MM.1S (cell line): ENCODE data around the gene GPX7.

Source experiments
- DNase-seq: peaks from one replicate; pipeline ENCODE4 v3.0.0-alpha.2; 2015
- H2AFZ ChIP-seq: fragments of 300-600 bp; sonication (generic); 2 replicates; pipeline ENCODE4 v1.6.0; 2016; ENCODE audit warnings: antibody characterized with exemption, low read length
- H3F3A ChIP-seq: fragments of 300-600 bp; sonication (generic); 2 replicates; pipeline ENCODE4 v1.6.1; 2016; ENCODE audit warnings: mild to moderate bottlenecking, antibody characterized with exemption, low read length, moderate library complexity, mixed read lengths; ENCODE audit not compliant: insufficient read depth
- H3K27ac ChIP-seq: fragments of 300-600 bp; sonication (generic); 2 replicates; pipeline ENCODE4 v1.5.1; 2016; ENCODE audit warnings: mild to moderate bottlenecking, low read length
- H3K27me3 ChIP-seq: fragments of 300-600 bp; sonication (generic); replicated peaks from 2 replicates; pipeline ENCODE4 v1.6.0; 2016; ENCODE audit warnings: low read length; ENCODE audit not compliant: insufficient read depth
- H3K36me3 ChIP-seq: fragments of 300-600 bp; sonication (generic); replicated peaks from 2 replicates; pipeline ENCODE4 v1.6.1; 2016; ENCODE audit warnings: mild to moderate bottlenecking, low read length, mixed read lengths; ENCODE audit not compliant: insufficient read depth
- H3K4me1 ChIP-seq: fragments of 300-600 bp; sonication (generic); 2 replicates; pipeline ENCODE4 v1.6.1; 2016; ENCODE audit warnings: low read length, mixed read lengths
- H3K4me2 ChIP-seq: fragments of 300-600 bp; sonication (generic); 2 replicates; pipeline ENCODE4 v1.6.0; 2016; ENCODE audit warnings: low read depth, low read length
- H3K4me3 ChIP-seq: fragments of 300-600 bp; sonication (generic); 2 replicates; pipeline ENCODE4 v1.5.1; 2016; ENCODE audit warnings: low read length, mixed read lengths
- H3K79me2 ChIP-seq: fragments of 300-600 bp; sonication (generic); 2 replicates; pipeline ENCODE4 v1.6.1; 2016; ENCODE audit warnings: mixed run types, low read length, mixed read lengths
- H3K9ac ChIP-seq: fragments of 300-600 bp; sonication (generic); 2 replicates; pipeline ENCODE4 v1.6.1; 2016; ENCODE audit warnings: low read length, mixed read lengths
- H3K9me2 ChIP-seq: fragments of 300-600 bp; sonication (generic); replicated peaks from 2 replicates; pipeline ENCODE4 v1.6.1; 2016; ENCODE audit warnings: mild to moderate bottlenecking, low read length, mixed read lengths; ENCODE audit not compliant: insufficient read depth
- H3K9me3 ChIP-seq: fragments of 300-600 bp; sonication (generic); replicated peaks from 2 replicates; pipeline ENCODE4 v1.6.1; 2016; ENCODE audit warnings: mild to moderate bottlenecking, low read length, mixed read lengths; ENCODE audit not compliant: insufficient read depth
- H4K20me1 ChIP-seq: fragments of 300-600 bp; sonication (generic); 2 replicates; pipeline ENCODE4 v1.6.1; 2016; ENCODE audit warnings: mild to moderate bottlenecking, low read length, moderate library complexity, mixed read lengths; ENCODE audit not compliant: insufficient read depth
- EZH2 ChIP-seq: fragments of 300-600 bp; sonication (generic); optimal IDR thresholded peaks from 2 replicates; pipeline ENCODE3; 2017; ENCODE audit warnings: low read depth, mild to moderate bottlenecking, antibody characterized with exemption, low read length, mixed read lengths
- EZH2phosphoT487 ChIP-seq: fragments of 300-600 bp; sonication (generic); IDR thresholded peaks from 2 replicates; pipeline ENCODE4 v1.6.1; 2018; ENCODE audit warnings: antibody characterized with exemption, low read length
- TF ChIP-seq, protein P1 (sequence below): fragments of 300-600 bp; sonication (generic); IDR thresholded peaks from 2 replicates; pipeline ENCODE4 v1.5.1; 2016; ENCODE audit warnings: antibody characterized with exemption, low read length, mixed read lengths

GPX7 gene

DNA sequence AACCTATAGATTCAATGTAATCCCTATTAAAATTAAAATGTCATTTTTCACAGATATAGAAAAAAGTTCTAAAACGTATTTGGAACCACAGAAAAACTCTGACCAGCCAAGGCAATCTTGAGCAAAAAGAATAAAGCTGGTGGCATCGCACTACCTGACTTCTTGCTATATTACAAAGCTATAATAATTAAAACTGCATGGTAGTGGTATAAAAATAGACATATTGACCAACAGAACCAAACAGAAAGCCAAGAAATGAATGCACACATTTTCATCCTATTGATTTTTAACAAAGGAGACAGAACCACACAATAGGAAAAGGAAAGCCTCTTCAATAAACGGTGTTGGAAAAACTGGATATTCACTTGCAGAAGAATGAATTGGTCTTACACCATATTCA is 21.6 kb downstream of the GPX7 start:
- Histone ChIP-seq H2AFZ (no peak overlapping the region), H3F3A (no peaks in the 10 kb centered on the region), H3K27me3 (no peaks in the 10 kb centered on the region), H3K36me3 (no peaks in the 10 kb centered on the region), H3K9me3 (no peaks in the 10 kb centered on the region), H3K9ac (no peak overlapping the region), H3K9me2 (no peaks in the 10 kb centered on the region), H3K27ac (no peak overlapping the region), H3K4me1 (no peaks in the 10 kb centered on the region), H3K4me2 (no peak overlapping the region), H4K20me1 (no peaks in the 10 kb centered on the region), H3K79me2 (no peaks in the 10 kb centered on the region), H3K4me3 (no peak overlapping the region)
- no peak for TF ChIP-seq EZH2phosphoT487
- TF ChIP-seq EZH2: no peak
- TF ChIP-seq, protein P1, sequence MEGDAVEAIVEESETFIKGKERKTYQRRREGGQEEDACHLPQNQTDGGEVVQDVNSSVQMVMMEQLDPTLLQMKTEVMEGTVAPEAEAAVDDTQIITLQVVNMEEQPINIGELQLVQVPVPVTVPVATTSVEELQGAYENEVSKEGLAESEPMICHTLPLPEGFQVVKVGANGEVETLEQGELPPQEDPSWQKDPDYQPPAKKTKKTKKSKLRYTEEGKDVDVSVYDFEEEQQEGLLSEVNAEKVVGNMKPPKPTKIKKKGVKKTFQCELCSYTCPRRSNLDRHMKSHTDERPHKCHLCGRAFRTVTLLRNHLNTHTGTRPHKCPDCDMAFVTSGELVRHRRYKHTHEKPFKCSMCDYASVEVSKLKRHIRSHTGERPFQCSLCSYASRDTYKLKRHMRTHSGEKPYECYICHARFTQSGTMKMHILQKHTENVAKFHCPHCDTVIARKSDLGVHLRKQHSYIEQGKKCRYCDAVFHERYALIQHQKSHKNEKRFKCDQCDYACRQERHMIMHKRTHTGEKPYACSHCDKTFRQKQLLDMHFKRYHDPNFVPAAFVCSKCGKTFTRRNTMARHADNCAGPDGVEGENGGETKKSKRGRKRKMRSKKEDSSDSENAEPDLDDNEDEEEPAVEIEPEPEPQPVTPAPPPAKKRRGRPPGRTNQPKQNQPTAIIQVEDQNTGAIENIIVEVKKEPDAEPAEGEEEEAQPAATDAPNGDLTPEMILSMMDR: no peak
- DNase-seq: no peak

DNA sequence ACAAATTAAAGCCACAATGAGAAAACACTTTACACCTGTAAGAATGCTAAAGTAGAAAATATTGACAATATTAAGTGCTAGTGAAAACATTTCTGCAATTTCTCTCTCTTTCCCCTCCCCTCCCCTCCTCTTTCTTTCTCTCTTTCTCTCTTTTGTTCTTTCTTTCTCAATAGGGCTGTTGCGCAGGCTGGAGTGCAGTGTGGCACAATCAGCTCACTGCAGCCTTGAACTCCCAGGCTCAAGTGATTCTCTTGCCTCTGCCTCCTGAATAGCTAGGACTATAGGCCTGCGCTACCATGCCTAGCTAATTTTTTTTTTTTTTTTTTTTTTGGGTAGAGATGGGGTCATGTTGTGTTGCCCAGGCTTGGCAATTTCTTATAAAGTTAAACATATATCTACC is 24.9 kb downstream of the GPX7 start:
- Histone ChIP-seq H3K4me1 (no peaks in the 10 kb centered on the region), H3F3A (no peaks in the 10 kb centered on the region), H2AFZ (no peak overlapping the region), H3K27me3 (no peaks in the 10 kb centered on the region), H3K9ac (no peak overlapping the region), H4K20me1 (no peaks in the 10 kb centered on the region), H3K27ac (no peak overlapping the region), H3K4me2 (no peak overlapping the region), H3K4me3 (no peak overlapping the region), H3K36me3 (no peaks in the 10 kb centered on the region), H3K79me2 (no peaks in the 10 kb centered on the region), H3K9me3 (no peaks in the 10 kb centered on the region), H3K9me2 (no peaks in the 10 kb centered on the region)
- TF ChIP-seq, protein P1: no peak
- TF ChIP-seq EZH2phosphoT487: no peak
- DNase-seq: no peak

DNA sequence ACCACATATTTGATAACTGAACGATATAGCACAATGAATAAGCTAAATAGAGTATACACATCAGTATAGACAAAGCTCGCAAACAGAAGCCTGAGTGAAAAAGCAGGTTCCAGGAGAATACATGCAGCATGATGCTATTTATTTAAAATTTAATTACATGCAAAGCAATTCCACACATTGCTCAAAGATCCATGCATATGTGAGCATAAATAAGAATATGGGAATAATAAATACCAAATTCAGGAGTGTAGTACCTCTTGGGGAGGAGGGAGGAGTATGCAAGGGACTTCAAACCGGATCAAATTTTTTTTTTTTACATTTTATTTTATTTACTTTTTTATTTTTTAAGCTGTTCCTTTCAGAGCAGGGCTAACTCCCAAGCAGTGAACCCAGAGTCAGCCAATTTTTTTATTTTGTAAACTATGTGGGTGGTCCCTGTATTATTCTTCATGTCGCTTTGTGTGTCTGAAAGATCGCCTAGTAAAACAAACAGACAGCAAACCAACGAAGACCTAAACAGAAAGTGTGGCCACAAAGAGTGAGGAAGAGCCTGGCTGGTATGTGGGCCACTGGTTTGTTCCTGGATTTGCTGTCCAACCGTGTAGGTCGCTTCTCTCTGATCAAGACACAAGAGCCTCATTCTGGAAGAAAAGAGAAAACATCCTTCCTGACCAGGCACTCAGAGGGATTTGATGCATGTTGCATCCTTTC is 26.6 kb downstream of the GPX7 start:
- no peaks in the 10 kb centered on the region for H3K36me3 ChIP-seq
- H3K9me2 ChIP-seq: no peaks in the 10 kb centered on the region
- no peak overlapping the region for H3K27ac ChIP-seq
- no peaks in the 10 kb centered on the region for H3K4me1 ChIP-seq
- TF ChIP-seq EZH2 (no peak), EZH2phosphoT487 (no peak)
- TF ChIP-seq, protein P1: no peak
- H3K9ac ChIP-seq: no peak overlapping the region
- H3K27me3 ChIP-seq: no peaks in the 10 kb centered on the region
- H3K4me2 ChIP-seq: no peak overlapping the region
- no peak overlapping the region for H3K4me3 ChIP-seq
- H3F3A ChIP-seq: no peaks in the 10 kb centered on the region
- H3K9me3 ChIP-seq: no peaks in the 10 kb centered on the region
- H4K20me1 ChIP-seq: no peaks in the 10 kb centered on the region
- H2AFZ ChIP-seq: no peak overlapping the region
- no peaks in the 10 kb centered on the region for H3K79me2 ChIP-seq
- DNase-seq: no peak
